Measurements from ENCODE around the gene RTL10. TPM values are rescaled to one million over a fixed set of nuclear protein-coding genes. Genes with fewer than 3 reads are reported as not detected.

RTL10 gene
- total RNA-seq, 2 experiments from 2014 or later: 18.7 to 23.1 TPM

- Mint-ChIP-seq H3K27me3 (no peaks in the 10 kb centered on the region), H3K9me3 (no peaks in the 10 kb centered on the region), H3K4me1 (peaks cover 22% of the 10 kb centered on the region), H3K36me3 (no peaks in the 10 kb centered on the region), H3K27ac (no peak overlapping the region), H3K4me3 (no peak overlapping the region)
- no peak for DNase-seq
Measured at GRCh38 chr22:19882446-19883381, 28.0 kb upstream of the RTL10 start.

DNA sequence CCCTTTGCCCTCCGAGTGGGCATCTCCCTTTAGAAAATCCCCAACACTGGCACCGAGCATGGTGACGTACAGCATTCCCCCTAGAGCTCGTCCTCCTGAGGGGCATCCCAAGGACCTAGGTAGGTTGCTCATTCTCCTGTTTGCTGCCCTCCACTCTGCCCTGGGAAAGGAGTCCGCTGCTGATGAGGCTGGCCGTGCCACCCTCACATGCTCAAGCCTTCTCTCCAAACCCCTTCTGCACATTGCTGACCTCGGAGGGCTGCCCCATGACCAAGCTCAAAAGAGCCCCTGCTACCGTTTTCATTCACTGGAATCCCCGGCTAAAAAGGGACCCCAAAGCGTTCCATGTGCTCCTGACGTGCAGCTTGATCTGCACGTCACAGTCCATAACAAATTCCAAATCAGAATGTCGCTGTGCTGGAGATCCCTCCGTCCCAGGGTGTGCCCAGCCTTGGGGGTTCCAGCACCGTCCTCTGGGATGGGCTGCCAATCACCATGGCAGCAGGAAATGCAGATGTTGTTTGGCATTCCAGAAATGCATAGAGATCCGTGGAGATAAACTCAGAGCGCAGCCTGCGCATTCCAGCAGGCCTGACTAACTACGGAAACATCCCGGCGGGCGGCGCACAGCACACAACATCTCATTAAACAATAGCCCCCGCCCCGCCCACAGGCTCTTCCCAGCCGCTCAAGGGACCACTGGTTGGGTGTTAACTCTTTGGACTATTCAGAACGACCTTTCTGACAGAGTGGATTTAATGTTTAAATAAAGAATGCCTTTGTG lies 26.3 kb upstream of the RTL10 start:
- Mint-ChIP-seq H3K4me3 (no peak overlapping the region), H3K36me3 (no peaks in the 10 kb centered on the region), H3K9me3 (no peaks in the 10 kb centered on the region), H3K27ac (no peak overlapping the region), H3K27me3 (no peaks in the 10 kb centered on the region), H3K4me1 (peaks cover 9% of the 10 kb centered on the region)
- no peak for DNase-seq

DNA sequence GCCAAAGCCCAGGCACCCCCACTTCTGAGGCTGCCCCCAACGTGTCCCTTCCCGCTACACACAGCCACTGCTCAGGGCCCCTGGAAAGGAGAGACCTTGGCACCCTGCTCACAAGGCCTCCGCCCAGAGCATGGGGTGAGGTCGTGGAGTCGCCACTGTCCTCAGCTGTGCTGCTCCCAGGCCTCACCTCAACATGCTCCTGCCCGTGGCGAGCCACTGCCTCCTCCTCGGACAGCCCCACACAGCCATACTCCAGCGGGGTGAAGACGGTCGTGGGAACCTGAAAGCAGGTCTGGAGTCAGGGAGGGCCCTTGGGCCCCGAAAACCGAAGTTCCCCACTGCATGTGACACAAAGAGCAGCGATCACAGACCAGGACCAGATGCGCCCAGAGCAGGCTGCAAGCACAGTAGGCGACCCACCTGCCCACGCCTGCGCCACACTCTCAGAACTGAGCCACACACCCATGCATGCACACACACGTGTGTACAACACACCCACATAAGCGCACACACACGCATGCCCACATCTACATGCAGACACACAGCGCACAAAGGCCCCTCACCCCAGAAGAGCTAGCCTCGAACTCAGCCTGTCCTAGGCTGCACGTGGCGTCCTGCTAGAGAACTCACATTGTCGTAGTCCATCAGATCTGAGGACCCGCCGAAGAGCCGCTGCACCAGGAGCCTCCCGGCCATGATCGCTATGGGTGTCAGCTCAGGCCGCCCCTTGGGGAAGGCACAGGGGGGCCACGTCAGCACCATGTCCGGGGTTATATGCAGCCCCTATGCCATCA lies 25.5 kb upstream of the RTL10 start:
- no peaks in the 10 kb centered on the region for H3K9me3 Mint-ChIP-seq
- H3K27me3 Mint-ChIP-seq: no peaks in the 10 kb centered on the region
- peaks cover 2% of the 10 kb centered on the region for H3K4me1 Mint-ChIP-seq
- no peaks in the 10 kb centered on the region for H3K36me3 Mint-ChIP-seq
- H3K27ac Mint-ChIP-seq: no peak overlapping the region
- no peak overlapping the region for H3K4me3 Mint-ChIP-seq
- no peak for DNase-seq

- Mint-ChIP-seq H3K4me1 (peaks cover under 1% of the 10 kb centered on the region), H3K9me3 (no peaks in the 10 kb centered on the region), H3K4me3 (no peak overlapping the region), H3K27me3 (no peaks in the 10 kb centered on the region), H3K27ac (no peak overlapping the region), H3K36me3 (no peaks in the 10 kb centered on the region)
- no peak for DNase-seq
Measured at GRCh38 chr22:19879643-19879991, 24.9 kb upstream of the RTL10 start.

DNA sequence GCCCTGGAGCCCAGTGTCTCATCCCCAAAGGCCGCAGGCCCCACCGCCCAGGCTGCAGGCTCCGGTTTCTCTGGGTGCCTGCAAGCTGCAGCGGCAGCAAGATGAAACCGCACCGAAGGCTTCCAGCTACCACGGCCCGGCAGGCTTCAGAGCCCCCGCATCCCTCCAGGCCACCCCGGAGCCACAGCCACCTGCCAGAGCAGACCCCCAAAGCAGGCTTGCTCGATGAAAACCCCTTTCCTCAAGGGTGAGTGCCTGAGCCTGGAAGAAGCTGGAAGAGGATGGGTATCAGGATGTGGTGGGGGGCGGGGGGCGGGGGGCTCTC lies 24.5 kb upstream of the RTL10 start:
- Mint-ChIP-seq H3K9me3 (no peaks in the 10 kb centered on the region), H3K4me1 (peaks cover 4% of the 10 kb centered on the region), H3K36me3 (no peaks in the 10 kb centered on the region), H3K4me3 (no peak overlapping the region), H3K27ac (no peak overlapping the region), H3K27me3 (no peaks in the 10 kb centered on the region)
- no peak for DNase-seq

GRCh38 chr22:19878461-19879245 lies 24.0 kb upstream of the RTL10 start:
- H3K27me3 Mint-ChIP-seq: no peaks in the 10 kb centered on the region

DNA sequence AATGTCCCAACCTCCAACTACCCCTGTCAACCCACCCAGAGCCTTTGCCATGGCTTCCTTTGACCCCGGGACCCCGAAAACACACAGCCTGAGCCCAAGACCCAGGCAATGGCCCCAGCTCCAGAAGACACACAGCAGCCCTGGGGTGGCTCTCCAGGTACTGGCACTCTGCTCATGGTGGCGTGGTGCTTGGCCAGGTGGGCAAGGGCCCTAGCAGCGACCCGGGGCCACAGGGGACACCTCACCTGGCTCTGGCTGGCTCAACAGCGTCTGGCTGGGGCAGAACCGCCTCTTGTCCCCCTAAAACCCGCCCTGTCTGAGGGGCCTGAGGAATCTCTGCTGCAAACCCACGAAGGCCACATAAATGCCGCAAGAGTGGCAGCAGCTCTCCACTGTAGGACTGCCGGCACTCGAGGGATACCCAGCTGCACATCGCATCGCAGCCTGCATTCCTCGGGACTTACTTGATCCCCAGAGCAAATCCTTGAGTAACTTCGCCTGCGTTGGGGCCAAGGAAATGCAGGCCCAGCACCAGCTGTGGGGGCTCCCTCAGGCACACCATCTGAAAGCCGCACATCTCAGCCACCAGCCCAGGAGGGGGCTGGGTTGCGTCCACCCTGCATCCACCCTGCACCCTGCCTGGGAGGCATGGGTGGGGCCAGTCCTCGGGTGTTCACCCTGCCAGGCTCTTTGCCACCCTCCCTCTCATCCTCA lies 23.1 kb upstream of the RTL10 start:
- DNase-seq: no peak
- H3K9me3 Mint-ChIP-seq: no peaks in the 10 kb centered on the region
- H3K36me3 Mint-ChIP-seq: no peaks in the 10 kb centered on the region
- no peak overlapping the region for H3K27ac Mint-ChIP-seq
- H3K27me3 Mint-ChIP-seq: no peaks in the 10 kb centered on the region
- H3K4me1 Mint-ChIP-seq: peaks cover 4% of the 10 kb centered on the region
- H3K4me3 Mint-ChIP-seq: no peak overlapping the region

More at GRCh38 chr22:19878461-19879245, 24.0 kb upstream of the RTL10 start:
- Mint-ChIP-seq H3K4me1 (peaks cover 4% of the 10 kb centered on the region), H3K9me3 (no peaks in the 10 kb centered on the region), H3K36me3 (no peaks in the 10 kb centered on the region), H3K27ac (no peak overlapping the region), H3K4me3 (no peak overlapping the region)
- no peak for DNase-seq

- no peak for DNase-seq
Measured at GRCh38 chr22:19876941-19877625, 22.4 kb upstream of the RTL10 start.

DNA sequence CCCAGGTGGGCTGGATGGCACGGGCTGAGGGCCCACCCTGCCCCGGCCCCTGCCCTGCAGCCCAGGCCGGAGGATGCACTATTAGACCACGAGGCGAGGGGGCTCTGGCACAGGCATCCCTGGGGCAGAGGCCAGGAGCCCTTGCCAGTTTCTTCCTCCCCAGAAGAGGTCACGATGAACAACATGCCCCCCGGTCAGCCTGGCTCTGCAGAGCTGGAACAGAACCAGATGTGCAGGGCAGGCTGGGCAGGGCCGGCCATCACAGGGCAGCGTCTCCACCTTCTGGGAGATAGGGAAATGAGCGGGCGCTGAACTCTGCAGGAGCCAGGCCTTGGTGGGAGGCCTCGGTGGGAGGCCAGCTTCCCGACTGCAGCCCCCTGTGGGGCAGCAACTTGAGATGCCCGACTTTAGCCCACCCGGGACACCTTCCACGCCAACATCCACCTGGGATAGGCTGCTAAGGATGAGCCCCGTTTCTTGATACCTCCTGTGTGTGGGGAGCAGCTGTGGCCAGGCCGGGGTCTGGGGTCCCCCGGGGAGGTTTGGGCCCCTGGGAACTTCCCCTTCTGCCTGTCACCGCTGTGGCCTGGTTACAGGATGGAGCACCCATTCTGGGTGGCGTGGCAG lies 21.8 kb upstream of the RTL10 start:
- no peaks in the 10 kb centered on the region for H3K9me3 Mint-ChIP-seq
- no peak overlapping the region for H3K4me3 Mint-ChIP-seq
- no peak for DNase-seq
- no peak overlapping the region for H3K27ac Mint-ChIP-seq
- H3K36me3 Mint-ChIP-seq: no peaks in the 10 kb centered on the region
- no peaks in the 10 kb centered on the region for H3K27me3 Mint-ChIP-seq
- peaks cover 4% of the 10 kb centered on the region for H3K4me1 Mint-ChIP-seq

More at GRCh38 chr22:19876941-19877625, 22.4 kb upstream of the RTL10 start:
- Mint-ChIP-seq H3K9me3 (no peaks in the 10 kb centered on the region), H3K4me3 (no peak overlapping the region), H3K4me1 (peaks cover 4% of the 10 kb centered on the region), H3K27me3 (no peaks in the 10 kb centered on the region), H3K27ac (no peak overlapping the region), H3K36me3 (no peaks in the 10 kb centered on the region)

GRCh38 chr22:19875531-19876313 lies 21.0 kb upstream of the RTL10 start:
- H3K27ac Mint-ChIP-seq: no peak overlapping the region

GRCh38 chr22:19875061-19875530 lies 20.4 kb upstream of the RTL10 start:
- H3K9me3 Mint-ChIP-seq: no peaks in the 10 kb centered on the region
- H3K27me3 Mint-ChIP-seq: no peaks in the 10 kb centered on the region
- H3K4me1 Mint-ChIP-seq: peaks cover 4% of the 10 kb centered on the region
- H3K4me3 Mint-ChIP-seq: no peak overlapping the region
- no peak for DNase-seq
- no peaks in the 10 kb centered on the region for H3K36me3 Mint-ChIP-seq
- H3K27ac Mint-ChIP-seq: no peak overlapping the region

More at GRCh38 chr22:19875531-19876313, 21.0 kb upstream of the RTL10 start:
- H3K9me3 Mint-ChIP-seq: no peaks in the 10 kb centered on the region
- H3K36me3 Mint-ChIP-seq: no peaks in the 10 kb centered on the region
- no peak overlapping the region for H3K4me3 Mint-ChIP-seq
- no peaks in the 10 kb centered on the region for H3K27me3 Mint-ChIP-seq
- DNase-seq: no peak
- peaks cover 4% of the 10 kb centered on the region for H3K4me1 Mint-ChIP-seq

DNA sequence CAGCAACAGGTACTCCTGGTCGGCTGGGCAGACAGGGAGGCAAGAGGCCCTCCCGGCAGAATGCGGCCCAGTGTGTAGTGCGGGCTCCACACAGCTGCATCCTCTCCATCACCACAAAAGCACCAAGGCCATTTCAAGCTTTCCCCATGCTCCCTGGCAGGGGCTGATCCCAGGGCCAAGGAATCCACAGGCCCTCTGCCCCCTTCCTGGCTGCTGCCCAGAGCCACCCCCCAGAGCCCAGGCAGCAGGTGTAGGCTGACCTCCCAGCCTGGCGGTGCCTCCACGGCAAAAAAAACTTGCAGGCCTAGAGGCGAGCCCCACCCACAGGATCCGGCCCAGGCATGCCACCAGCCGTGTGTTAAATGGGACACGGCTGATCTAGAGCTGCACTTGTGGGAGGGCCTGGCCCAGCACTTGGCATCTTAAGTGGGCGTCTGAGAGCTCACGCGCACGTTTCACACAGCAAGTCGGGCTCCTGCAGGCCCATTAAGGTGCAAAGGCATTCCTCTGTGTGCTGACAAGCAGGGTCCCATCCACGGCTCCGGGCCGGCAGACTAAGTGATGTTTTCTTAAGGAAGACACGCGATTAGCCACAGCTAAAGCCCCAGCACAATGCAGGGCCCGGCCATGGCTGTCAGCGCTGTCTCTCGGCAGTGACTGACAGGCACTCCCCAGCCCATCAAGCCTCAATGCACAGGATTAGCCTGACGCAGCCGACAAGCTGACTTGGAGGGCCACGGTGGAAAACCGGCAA lies 19.8 kb upstream of the RTL10 start:
- H3K4me1 Mint-ChIP-seq: peaks cover 4% of the 10 kb centered on the region
- no peaks in the 10 kb centered on the region for H3K9me3 Mint-ChIP-seq
- no peak overlapping the region for H3K27ac Mint-ChIP-seq
- no peaks in the 10 kb centered on the region for H3K27me3 Mint-ChIP-seq
- no peak overlapping the region for H3K4me3 Mint-ChIP-seq
- no peaks in the 10 kb centered on the region for H3K36me3 Mint-ChIP-seq
- no peak for DNase-seq

Measured in activated naive CD8-positive, alpha-beta T cell treated with anti-CD3 and anti-CD28 coated beads for 36 hours (primary cell).